Measurements from ENCODE around the gene BACE1-AS.

DNA sequence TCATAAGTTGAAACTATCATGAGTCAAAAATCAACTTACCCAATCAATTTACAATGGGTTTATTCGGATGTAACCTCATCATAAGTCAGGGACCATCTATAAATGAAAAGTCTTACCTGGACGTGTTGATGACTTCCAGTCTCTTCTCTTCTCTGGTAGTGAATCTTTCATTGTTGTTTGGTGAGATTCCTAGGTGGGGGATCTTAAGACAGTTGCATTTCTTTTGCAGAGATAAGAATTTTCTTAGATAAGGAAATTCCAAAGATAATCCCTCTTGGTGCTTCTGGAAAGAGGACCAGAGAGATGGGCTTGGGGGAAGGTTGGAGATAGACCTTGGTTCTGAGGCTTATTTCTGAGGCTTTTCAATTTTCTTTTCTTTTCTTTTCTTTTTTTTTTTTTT is 21.3 kb upstream of the BACE1-AS start:
- TF ChIP-seq, protein P1, sequence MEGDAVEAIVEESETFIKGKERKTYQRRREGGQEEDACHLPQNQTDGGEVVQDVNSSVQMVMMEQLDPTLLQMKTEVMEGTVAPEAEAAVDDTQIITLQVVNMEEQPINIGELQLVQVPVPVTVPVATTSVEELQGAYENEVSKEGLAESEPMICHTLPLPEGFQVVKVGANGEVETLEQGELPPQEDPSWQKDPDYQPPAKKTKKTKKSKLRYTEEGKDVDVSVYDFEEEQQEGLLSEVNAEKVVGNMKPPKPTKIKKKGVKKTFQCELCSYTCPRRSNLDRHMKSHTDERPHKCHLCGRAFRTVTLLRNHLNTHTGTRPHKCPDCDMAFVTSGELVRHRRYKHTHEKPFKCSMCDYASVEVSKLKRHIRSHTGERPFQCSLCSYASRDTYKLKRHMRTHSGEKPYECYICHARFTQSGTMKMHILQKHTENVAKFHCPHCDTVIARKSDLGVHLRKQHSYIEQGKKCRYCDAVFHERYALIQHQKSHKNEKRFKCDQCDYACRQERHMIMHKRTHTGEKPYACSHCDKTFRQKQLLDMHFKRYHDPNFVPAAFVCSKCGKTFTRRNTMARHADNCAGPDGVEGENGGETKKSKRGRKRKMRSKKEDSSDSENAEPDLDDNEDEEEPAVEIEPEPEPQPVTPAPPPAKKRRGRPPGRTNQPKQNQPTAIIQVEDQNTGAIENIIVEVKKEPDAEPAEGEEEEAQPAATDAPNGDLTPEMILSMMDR (IDR thresholded peaks at IDR 0.05; ENCODE audit: insufficient read depth, low read length, poor library complexity, severe bottlenecking), result no peak
- TF ChIP-seq EZH2phosphoT487 (conservative IDR thresholded peaks at IDR 0.05; ENCODE audit: low read length), result no peak

Measured in SU-DHL-6 (cell line).